NCI-H82 treated with DMSO at 0.1 percent for 48 hours (cell line): ENCODE measurements around the gene GNPDA1.

ENCODE experiments used
- DNase-seq: peaks from one replicate; lab custom pipeline; 2025; ENCODE audit not compliant: unreplicated experiment; lab: John Stamatoyannopoulos, UW

GNPDA1 gene

DNA sequence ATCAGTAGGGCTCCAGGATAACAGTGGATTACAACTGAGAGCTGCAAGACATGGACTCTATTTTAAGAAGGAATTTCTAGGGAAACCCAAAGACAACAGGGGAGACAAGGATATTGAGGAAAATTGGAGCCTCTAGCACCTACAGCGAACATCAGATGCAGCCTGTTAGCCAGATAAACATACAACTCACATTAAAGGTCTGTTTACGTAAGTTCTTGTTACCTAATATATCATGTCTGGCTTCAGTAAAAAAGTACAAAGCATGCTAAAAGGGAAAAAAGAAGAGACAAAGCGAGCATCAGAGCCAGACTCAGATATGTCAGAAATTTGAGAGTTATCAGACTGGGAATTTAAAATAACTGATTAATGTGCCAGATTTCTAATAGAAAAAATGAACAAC, 17.2 kb downstream of the GNPDA1 start:
- DNase-seq = no peak

DNA sequence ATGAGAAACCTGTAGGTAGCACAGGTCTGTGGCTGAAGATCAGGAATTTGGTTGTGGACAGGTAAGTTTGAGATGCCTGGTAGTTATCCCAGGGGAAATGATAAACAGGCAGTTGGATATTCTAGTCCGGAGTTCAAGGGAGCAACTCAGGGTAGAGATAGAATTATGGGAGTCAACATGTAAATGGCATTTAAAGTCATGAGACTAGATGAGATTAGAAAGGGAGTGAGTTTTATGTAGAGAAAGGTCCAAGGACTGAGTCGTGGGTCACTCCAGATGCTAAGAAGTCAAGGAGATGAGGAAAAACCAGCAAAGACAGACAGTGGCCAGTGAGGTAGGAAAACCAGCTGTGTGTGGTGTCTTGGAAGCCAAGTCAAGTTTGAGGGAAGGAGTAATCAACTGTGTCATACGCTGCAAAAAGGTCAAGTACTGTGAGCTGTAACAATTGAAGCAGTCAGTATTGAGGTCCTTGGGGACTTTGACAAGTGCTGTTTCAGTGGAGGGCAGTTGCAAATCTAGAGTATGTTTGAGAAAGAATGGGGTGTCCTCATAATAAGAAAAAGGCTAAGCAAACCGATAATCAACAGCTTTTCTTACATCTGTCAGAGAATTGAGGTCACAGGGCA, 18.2 kb downstream of the GNPDA1 start:
- DNase-seq = no peak

DNA sequence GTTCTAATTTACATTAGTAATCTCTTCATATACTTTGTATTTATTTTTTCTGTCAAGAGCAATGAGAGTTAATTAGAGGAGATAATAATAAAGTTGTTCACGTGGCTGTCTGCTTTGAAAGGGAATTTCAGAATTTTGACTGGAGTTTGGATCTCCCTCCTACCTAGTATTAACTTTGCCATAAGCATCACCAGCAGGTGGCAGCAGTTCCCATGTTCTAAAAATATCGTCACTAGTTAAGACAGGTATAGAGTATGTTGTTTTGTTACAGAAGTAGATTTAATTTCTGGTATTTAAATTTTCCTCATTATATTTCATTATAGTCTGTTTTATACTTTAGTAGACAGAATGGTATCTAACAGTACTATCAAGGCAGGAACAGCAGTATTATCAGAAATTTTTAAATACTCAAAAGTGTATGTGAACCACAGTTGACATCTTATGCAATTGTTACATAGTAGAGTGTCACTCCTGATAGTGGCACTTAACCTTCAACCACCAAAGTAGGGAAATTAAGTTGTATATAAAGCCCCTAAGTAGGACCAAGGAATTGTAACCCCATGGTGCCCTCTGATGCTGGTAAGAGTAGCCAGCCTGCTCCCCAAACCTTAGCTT, 20.4 kb downstream of the GNPDA1 start:
- peak; percentile 17 for DNase-seq

DNA sequence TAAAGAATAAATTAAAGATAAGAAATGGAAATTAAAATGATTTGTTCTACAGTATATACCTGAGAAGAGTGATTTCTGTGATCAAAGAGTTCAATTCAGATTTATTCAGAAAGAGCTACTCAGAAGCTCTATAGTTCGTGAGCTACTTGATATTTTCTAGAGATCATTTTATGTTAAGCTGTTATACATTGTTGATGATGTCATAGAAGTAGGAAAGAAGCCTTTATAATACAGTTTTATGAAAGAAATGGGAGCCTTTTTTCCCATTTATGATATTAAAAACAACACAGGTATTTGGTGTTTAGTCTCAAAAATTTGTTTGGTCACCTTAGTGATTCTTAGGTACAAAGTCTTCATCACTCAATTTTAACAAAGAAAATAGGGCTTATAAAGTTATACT, 23.1 kb downstream of the GNPDA1 start:
- DNase-seq = no peak

DNA sequence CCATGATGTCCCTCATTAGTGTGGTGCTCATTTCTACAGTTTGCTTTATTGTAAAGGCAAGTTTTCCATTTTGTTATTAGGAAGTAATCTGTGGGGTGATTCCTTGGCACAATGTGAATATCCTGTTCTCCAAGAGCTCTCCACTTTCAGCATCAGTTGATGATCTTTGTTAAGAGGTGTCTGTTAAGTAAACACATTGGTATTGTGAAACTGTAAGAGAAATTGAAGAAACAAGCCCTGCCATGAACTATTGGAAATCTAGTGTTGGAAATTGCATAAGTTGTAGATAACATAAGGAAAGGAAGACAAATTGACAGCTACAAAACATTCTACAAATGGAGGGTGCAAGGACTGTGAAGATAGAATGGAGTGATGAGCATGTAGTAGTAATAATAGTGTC, 26.8 kb downstream of the GNPDA1 start:
- DNase-seq = no peak

DNA sequence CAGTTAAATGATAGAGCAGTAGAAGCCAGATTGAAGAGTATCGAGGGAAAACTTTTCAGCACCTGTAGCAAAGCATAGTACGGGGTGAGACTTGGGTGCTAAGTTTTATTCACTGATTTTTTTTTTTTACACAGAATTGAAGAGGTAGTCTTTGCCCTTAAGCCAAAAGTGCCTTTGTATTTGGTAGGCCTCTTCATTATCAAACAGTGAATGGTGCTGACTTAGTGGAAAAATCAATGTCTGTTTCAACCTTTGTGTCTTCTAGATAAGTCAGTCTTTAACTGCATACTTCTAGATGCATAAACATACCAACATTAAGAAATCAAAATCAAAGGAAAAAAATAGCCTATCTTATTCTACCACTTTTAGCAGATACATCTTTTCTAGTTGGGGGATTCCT, 30.2 kb downstream of the GNPDA1 start:
- DNase-seq = no peak

DNA sequence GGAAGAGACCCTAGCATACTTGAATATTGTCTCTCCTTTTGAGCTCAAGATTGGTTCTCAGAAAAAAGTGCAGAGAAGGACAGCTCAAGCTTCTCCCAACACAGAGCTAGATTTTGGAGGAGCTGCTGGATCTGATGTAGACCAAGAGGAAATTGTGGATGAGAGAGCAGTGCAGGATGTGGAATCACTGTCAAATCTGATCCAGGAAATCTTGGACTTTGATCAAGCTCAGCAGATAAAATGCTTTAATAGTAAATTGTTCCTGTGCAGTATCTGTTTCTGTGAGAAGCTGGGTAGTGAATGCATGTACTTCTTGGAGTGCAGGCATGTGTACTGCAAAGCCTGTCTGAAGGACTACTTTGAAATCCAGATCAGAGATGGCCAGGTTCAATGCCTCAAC, 34.4 kb downstream of the GNPDA1 start:
- DNase-seq = no peak

DNA sequence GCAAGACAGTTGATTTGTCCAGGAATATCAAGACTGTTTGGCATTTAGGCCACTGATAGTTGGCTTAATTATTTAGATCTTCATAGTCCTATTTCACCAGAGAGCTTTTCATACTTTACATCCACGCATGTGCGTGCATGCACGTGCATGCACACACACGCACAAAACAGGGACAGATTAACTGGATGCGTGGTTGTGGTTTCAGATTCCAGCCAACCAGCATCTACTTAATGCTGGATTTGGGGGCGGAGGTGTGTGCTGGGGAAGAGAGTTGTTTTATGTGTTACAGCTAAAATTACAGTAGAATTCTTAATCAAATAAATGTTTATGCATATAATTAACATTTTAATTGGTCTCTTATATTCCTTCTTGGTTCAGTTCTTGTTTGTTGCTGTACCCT, 36.7 kb downstream of the GNPDA1 start:
- DNase-seq = no peak

DNA sequence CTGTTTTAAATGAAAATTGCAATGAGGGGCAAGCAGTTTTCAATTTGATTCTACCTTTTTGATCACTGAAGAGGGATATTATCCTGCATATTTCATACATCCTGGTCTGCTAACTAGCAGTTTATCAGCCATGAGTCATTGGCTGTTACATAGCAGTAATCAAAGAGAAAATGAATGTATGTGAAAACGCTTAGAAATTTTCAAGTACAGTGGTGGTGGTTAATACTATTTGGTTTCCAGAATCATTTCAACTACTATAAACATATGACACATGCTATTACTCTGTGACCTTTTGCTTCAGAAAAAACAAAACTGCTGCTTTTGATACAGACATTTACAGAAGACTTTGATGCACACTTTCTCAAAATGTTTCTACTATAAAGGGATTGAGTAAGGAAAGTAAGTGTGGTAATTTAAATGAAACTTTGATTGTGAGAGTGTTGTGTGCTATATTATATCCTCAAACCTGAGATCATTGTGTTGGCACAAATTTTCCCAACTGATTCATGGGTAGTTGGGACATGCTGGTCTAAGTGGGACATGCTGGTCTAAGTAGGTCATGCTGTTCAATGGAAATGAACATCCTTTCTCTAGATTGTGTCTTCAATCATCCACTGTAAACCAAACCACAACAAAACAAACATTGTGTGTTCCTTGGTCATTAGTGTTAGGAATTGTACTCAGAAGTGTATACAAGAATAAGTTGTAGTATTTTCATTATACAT, 38.8 kb downstream of the GNPDA1 start:
- no peak for DNase-seq

DNA sequence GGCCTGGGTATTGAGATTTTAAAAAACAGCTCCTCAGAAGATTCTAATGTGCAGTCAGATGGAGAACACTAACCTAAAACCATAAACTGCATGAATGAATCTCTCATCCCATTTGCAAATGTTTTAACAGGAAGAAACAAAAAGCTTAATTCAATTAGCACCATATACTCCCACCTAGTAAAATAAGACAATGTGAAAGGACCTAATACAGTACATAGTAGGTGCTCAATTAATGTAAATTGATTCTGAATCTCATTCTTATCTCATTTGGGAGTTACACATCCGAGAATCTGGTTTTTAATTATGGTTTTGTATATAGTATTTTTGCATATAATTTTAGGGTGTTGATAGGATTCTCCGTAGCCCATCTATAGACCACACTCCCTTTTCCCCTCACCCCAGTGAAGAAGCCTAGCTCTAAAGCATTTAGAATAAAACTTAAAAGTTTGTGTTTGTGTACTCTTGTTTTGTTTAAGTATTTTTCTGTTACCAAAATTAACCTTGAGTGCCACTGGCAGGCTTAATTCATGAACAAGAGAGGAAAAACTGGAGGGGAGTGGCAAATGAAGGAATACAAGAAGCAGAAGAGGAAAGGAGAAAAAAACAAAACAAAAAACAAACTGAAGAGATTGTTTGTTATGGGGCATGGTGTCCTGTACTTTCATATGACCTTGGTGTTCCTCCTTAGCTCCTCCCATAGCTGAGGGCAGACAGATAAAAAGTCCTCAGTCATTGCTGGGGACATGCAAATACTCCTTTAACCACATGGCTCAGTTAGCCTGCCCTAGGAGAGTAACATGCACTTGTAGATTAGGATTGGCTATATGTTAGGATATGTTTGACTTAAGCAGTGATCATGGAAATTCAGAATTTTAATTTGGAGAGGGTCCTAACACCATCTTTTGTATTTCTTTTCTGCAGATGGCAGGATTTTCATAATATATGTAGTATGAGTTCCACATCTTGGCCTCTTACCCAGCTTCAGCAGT, 42.8 kb downstream of the GNPDA1 start:
- DNase-seq = no peak

DNA sequence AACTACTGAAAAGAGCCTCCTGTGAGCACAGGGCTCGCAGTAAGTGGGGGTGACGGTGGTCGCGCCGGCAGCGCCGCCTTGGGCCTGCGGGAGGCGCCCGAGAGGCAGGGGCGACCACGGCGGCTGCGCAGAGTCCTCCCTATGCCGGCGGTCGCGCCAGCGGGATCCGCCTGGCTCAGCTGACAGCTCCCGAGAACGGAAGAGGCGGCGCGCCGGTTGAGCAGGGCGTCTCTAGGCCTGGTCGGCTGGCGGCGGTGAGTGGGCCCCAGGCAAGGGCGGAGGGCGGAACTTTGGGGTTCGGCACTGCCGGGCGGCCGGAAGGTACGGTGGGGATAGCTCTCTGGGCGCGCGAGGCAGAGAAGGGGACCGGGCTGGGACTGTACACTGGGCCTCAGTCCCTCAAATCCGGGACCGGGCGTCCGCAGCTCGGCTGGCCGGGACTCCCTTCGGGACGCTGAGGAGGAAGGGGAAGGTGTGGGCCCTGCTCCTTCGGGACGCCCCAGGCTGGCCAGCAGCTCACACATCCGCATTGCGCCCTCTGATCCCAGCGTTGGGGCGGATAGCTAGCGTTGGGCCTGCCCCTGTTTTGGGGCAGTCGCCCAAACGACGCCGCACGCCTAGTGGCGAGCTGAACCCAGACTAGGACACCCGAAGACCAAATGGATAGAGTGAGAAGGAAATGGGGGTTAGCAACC, 43.8 kb downstream of the GNPDA1 start, which contains the start of gene RNF14:
Gene RNF14 (plus strand): TSS at position 192 of the 695 bp plus-strand sequence. CDS start 4,484 bp downstream, outside the sequence.
- peak; percentile 49 for DNase-seq

DNA sequence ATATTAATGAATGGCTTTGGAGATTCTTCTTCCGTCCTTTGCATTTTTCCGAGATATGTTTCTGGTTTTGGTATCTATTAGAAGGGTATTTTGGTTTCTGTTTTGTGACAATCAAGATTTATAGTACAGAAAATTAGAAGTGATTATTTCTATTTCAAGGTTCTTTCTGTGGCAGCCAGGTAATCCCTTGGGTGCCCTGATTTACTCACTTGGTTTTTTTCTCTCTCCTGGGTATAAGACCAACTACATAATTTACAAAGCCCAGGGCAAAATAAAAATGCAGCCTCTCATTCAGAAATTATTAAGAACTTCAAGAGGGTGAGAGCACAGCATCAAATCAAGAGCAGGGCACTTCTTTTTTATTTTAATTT, 45.9 kb downstream of the GNPDA1 start:
- no peak for DNase-seq

DNA sequence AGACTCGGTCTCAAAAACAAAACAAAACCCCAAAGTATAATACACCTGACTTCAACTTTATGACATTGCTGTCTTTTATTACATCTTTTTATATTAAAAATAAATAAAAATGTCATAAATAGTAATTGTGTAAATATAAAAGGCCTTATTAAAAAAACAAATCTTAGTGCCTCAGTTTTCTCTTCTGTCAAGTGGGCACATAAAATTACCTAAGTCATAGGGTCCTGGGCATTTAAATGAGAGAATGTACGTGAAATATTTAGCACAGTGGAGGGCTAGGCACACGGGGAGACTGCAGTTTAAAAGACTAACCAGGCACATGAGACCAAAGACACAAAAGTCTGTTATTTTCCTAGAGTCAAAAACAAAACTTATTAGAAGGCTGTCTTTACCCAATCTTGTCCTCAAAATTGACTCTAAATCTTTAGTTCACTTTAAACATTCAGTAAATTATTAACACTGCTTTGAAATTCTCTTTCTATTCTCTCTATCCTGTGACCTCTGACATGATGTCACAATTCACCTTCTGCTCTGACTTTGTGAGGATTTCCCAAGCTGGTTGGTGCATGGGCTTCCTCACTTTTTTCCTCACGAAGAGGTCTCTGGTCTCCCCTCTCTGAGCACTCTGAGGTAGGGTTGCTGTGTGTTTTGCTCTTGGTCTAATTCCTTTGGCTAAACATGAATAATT, 46.4 kb downstream of the GNPDA1 start:
- no peak for DNase-seq

DNA sequence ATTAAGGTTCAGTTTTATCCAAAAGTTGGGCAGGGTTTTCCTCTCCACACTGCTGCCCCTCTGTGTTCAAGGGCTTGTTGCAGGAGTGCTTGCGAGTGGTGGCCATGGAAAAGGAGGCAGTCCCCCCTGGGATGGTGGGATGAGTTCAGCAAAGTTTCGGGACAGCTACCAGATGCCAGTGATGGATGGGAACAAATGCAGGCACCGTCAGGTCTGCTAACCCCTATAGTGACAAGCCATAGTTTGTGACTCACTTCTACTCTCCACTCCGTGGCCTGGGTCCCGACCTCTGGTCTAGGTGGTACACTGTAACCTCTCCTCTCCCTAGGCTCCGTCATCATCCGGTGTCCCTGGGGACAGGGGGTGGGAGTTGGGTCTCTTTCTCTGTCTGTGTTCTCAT, 47.8 kb downstream of the GNPDA1 start:
- no peak for DNase-seq

DNA sequence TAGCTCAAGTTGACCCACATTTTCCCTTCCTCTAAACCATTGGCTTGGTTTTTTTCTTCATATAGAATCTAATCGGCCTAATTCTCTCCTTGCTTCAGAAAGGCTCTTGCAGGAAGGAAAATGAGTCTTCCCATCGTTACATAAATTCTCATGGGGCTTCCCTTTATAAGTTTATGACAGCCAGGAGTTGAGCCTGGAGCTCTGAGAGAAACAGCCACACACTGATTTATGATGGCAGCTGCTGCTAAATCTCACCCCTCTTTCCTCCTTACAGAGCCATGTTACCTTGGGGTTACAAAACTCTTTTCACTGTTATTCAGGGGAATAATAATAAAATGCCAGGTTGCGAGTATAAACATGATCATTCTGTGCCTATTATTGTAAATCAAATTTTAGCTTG, 49.1 kb downstream of the GNPDA1 start:
- DNase-seq = no peak

DNA sequence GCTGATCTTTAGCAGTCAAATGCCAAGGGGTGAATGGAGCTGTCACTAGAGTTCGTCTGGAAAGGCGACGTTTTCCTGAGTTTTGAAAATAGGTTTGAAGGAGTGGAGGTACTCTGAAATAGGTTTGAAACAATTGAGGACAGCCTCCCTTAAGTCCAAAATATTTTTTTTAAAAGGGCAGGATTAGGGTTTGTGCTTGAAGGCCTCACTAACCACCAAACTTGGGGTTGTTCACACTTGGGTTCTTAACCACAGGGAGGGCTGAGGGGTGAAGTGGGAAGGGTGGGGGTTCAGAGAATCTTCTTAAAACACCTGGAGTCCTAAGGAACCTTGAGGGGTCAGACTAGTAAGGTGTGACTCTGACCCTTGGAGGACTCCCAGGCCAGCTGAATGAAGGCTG, 51.4 kb downstream of the GNPDA1 start:
- DNase-seq = no peak

DNA sequence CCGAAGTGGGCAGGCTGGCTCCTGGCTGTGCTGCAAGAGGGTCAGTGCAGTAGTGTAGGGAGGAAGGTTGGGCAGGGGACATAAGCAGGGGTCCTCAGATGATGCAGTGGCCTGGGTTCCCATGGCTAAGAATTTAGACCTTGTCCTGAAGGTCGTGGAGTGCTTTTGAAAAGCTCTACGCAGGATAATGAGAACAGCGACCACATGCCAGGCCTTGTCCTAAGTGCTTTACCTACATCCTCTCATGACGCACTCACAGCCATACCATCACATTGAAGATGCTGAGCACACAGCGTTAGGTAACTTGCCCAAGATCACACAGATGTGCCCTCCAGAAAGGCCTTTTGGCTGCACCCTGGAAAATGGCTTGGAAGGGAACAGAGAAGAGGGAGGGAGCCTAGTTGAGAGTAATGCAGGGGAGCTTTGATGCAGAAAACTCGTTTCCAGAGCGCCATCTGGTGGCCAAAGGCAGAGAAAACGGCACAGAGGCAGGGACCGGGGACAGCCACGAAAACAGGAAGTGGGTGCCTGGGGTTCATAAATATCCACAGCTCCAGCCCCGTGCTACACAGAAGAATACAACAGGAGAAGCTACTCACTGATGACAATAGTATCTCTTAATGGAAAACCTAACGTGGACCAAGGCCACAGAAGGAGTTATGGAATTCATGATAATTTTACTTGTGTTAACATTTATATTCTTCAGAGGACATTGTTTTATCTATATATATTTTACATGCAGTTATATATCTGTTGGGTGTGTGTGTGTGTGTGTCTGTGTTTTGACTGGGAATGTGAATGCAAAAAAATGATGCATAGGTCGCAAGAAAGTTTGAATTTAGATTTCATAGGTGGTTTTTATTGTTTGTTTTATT, 52.1 kb downstream of the GNPDA1 start:
- peak; percentile 19 for DNase-seq

DNA sequence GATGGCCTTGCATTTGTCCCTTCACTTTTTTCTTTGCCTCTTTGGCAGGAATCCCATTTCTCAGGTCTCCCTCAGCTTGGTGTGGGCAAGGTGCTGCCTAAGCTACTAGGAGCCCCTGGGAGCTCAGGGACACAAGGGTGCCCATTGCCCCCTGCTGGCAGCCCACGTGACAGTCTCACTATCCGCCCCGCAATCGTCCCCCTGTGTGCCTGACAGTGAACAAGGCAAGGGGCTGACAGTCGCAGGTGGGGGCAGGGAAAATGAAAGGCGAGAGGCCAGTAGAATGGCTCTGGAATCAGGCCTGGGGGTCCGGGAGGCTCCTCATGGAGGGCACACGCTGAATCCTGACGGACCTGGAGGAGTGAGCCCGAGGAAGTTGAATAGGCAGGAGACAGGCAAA, 52.8 kb downstream of the GNPDA1 start:
- no peak for DNase-seq

DNA sequence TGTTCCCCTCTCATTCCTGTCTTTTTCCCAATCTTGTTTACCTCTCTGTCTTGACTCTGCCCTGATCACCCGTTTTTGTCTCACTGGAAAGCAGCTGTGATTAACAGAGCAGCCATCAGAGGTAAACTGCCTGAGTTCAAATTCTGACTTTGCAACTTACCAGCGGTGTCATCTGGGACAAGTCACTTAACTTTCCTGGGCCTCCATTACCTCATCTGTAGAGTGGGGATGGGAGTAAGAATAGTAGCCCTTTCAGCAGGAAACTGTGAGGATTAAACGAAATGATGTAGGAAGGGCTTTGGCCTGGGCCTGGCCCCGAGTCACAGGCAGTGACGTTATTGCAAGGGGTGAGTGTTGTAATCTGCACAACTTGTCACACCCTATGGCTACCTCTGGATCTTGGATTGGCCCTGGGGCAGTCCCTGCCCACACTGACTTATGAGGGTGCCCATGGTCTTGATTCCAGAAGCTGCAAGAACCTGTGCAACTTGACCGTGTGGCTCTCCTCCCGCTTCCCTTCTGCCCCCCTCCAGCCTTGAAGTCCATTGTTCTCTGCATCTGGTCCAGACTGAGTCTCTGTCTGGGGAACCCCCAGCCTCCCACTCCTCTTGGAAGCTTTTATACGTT, 54.2 kb downstream of the GNPDA1 start:
- no peak for DNase-seq
